Fibroblast of lung (primary cell): ENCODE measurements around the gene MACROD2. TPM values are rescaled to one million over a fixed set of nuclear protein-coding genes. Genes with fewer than 3 reads are reported as not detected.

Experiments
- DNase-seq, 2 donors: peaks; one replicate each; pipeline versions ENCODE4 v3.0.0 to v3.0.0-alpha.2; 2010; ENCODE audit warnings: low read depth in 2 of 2
- H2AFZ ChIP-seq: 2 replicates; pipeline ENCODE4 v1.5.1; 2012; ENCODE audit warnings: low read length, control low read depth, inconsistent platforms
- H3K27ac ChIP-seq: 2 replicates; pipeline ENCODE4 v1.5.1; 2011; ENCODE audit warnings: low read length, control low read depth; ENCODE audit not compliant: insufficient read depth
- H3K27me3 ChIP-seq: 2 replicates; pipeline ENCODE4 v1.5.1; 2011; ENCODE audit warnings: mild to moderate bottlenecking, low read length; ENCODE audit not compliant: control insufficient read depth, insufficient read depth
- H3K36me3 ChIP-seq: 2 replicates; pipeline ENCODE4 v1.5.1; 2011; ENCODE audit warnings: low read length; ENCODE audit not compliant: control insufficient read depth, insufficient read depth
- H3K4me1 ChIP-seq: 2 replicates; pipeline ENCODE4 v1.5.1; 2011; ENCODE audit warnings: low read length; ENCODE audit not compliant: control insufficient read depth, insufficient read depth; ENCODE audit errors: extremely low read depth
- H3K4me2 ChIP-seq: 2 replicates; pipeline ENCODE4 v1.5.1; 2011; ENCODE audit warnings: low read length, control low read depth; ENCODE audit not compliant: insufficient read depth; ENCODE audit errors: extremely low read depth
- H3K4me3 ChIP-seq, 4 experiments: fragments of 200-600 bp in 1 of 4; sonication (generic) in 1 of 4; replicated peaks in 1 of 4; 2 replicates each; pipeline ENCODE4 v1.5.1; 2011 to 2016; ENCODE audit warnings: low read length in 4 of 4, low read depth in 3 of 4, mild to moderate bottlenecking in 3 of 4, control low read depth in 2 of 4, inconsistent platforms in 1 of 4, mixed read lengths in 1 of 4; ENCODE audit not compliant: insufficient read depth in 1 of 4; ENCODE audit errors: control extremely low read depth in 1 of 4
- H3K79me2 ChIP-seq: 2 replicates; pipeline ENCODE4 v1.5.1; 2012; ENCODE audit warnings: mild to moderate bottlenecking, low read length, inconsistent platforms; ENCODE audit not compliant: control insufficient read depth, insufficient read depth
- H3K9ac ChIP-seq: 2 replicates; pipeline ENCODE4 v1.5.1; 2011; ENCODE audit warnings: mild to moderate bottlenecking, low read length, control low read depth; ENCODE audit not compliant: insufficient read depth
- H3K9me3 ChIP-seq: 2 replicates; pipeline ENCODE4 v1.5.1; 2012; ENCODE audit warnings: low read depth, low read length; ENCODE audit not compliant: control insufficient read depth, insufficient read depth
- H4K20me1 ChIP-seq: 2 replicates; pipeline ENCODE4 v1.5.1; 2011; ENCODE audit warnings: low read length; ENCODE audit not compliant: control insufficient read depth, insufficient read depth; ENCODE audit errors: extremely low read depth
- CTCF ChIP-seq, 2 donors: IDR thresholded peaks in 1 of 2; conservative IDR thresholded peaks in 1 of 2; 1 replicate in 1 of 2; 2 replicates in 1 of 2; pipeline ENCODE4 v1.5.1; 2011 to 2012; ENCODE audit warnings: low read length in 2 of 2, control low read depth in 1 of 2, inconsistent platforms in 1 of 2, low read depth in 1 of 2, mild to moderate bottlenecking in 1 of 2
- EZH2 ChIP-seq: IDR thresholded peaks from 2 replicates; pipeline ENCODE4 v1.5.1; 2012; ENCODE audit warnings: low read length, control low read depth, mild to moderate bottlenecking; ENCODE audit errors: missing control alignments
- polyA plus RNA-seq, 2 donors: library from polyadenylated mRNA; depleted of rRNA in 1 of 2; stranded (reverse) in 1 of 2; unstranded in 1 of 2; fragments of >200 nt; gene quantifications; 2 replicates each; pipeline ENCODE4 v1.2.1, GENCODE V29; 2011 to 2012; ENCODE audit warnings: missing spikeins in 1 of 2
- total RNA-seq: library from RNA; depleted of rRNA; stranded (reverse); fragments of >200 nt; gene quantifications from 2 replicates; pipeline ENCODE4 v1.2.1, GENCODE V29; 2014

The MACROD2 gene
- total and polyA plus RNA-seq, 2 donors (not counting 1 experiment from before 2014, with no cell fraction given) = 0.54 to 1.7 TPM

- H3K9ac ChIP-seq = no peak overlapping the region
- no peaks in the 10 kb centered on the region for H3K9me3 ChIP-seq
- no peaks in the 10 kb centered on the region for H4K20me1 ChIP-seq
- H2AFZ ChIP-seq = no peak overlapping the region
- no peaks in the 10 kb centered on the region for H3K4me1 ChIP-seq
- H3K79me2 ChIP-seq = no peaks in the 10 kb centered on the region
- DNase-seq = no peak
- no peaks in the 10 kb centered on the region for H3K36me3 ChIP-seq
- no peak overlapping the region for H3K4me2 ChIP-seq
- TF ChIP-seq EZH2 (no peak), CTCF (conservative IDR thresholded peaks at IDR 0.05 in 1 of 2, IDR thresholded peaks at IDR 0.05 in 1 of 2; ENCODE audit: low read depth in 1 of 2, low read length in 2 of 2) (no peak)
- H3K27ac ChIP-seq = no peak overlapping the region
- no peak overlapping the region for H3K4me3 ChIP-seq
- no peaks in the 10 kb centered on the region for H3K27me3 ChIP-seq
These were observed 587.5 kb downstream of the MACROD2 start for GRCh38 chr20:14582855-14583254.

GRCh38 chr20:14583413-14583812, 588.1 kb downstream of the MACROD2 start:
- no peaks in the 10 kb centered on the region for H4K20me1 ChIP-seq
- no peaks in the 10 kb centered on the region for H3K4me1 ChIP-seq
- no peaks in the 10 kb centered on the region for H3K79me2 ChIP-seq
- no peak for DNase-seq
- H3K9ac ChIP-seq = no peak overlapping the region
- no peak overlapping the region for H3K4me2 ChIP-seq
- H3K27me3 ChIP-seq = no peaks in the 10 kb centered on the region
- H3K27ac ChIP-seq = no peak overlapping the region
- H3K9me3 ChIP-seq = no peaks in the 10 kb centered on the region
- TF ChIP-seq EZH2 (no peak), CTCF (conservative IDR thresholded peaks at IDR 0.05 in 1 of 2, IDR thresholded peaks at IDR 0.05 in 1 of 2; ENCODE audit: low read depth in 1 of 2, low read length in 2 of 2) (no peak)
- no peaks in the 10 kb centered on the region for H3K36me3 ChIP-seq
- no peak overlapping the region for H2AFZ ChIP-seq
- H3K4me3 ChIP-seq = no peak overlapping the region

GRCh38 chr20:14589383-14589782, 594.1 kb downstream of the MACROD2 start:
- H3K27me3 ChIP-seq = no peaks in the 10 kb centered on the region
- H3K9me3 ChIP-seq = no peaks in the 10 kb centered on the region
- no peak for TF ChIP-seq CTCF (conservative IDR thresholded peaks at IDR 0.05 in 1 of 2, IDR thresholded peaks at IDR 0.05 in 1 of 2; ENCODE audit: low read depth in 1 of 2, low read length in 2 of 2)
- no peak for TF ChIP-seq EZH2
- H3K36me3 ChIP-seq = no peaks in the 10 kb centered on the region
- no peak overlapping the region for H3K4me2 ChIP-seq
- no peak for DNase-seq
- no peak overlapping the region for H3K4me3 ChIP-seq
- no peaks in the 10 kb centered on the region for H4K20me1 ChIP-seq
- H3K27ac ChIP-seq = no peak overlapping the region
- no peaks in the 10 kb centered on the region for H3K79me2 ChIP-seq
- H3K9ac ChIP-seq = no peak overlapping the region
- H3K4me1 ChIP-seq = no peaks in the 10 kb centered on the region
- no peak overlapping the region for H2AFZ ChIP-seq
